ENCODE measurements around the gene ZNF791.
"Not testable (repeated sequence)": the region's sequence is repeated elsewhere in the genome, so short reads cannot be mapped to it uniquely, and the experiment has no call there.

Gene ZNF791

DNA sequence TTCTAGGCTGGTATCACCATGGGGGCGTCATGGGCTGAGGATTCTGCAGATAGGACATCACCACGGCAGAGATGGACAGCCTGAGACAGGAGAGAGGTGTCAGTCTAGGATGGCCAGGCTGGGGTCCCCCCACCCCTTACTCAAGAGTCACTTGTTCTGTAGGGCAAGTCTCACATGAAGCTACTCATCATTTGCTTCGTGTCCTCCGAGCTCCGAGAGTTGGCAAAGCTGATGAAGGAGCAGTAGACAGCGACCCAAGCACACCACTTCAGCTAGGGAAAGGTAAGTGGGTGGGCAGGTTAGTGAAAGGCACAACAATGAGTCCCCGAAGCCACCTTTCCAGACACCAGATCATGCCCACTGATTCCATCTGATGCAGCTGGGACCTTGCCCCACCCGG, 57.6 kb downstream of the ZNF791 start:
- DNase-seq = no peak

DNA sequence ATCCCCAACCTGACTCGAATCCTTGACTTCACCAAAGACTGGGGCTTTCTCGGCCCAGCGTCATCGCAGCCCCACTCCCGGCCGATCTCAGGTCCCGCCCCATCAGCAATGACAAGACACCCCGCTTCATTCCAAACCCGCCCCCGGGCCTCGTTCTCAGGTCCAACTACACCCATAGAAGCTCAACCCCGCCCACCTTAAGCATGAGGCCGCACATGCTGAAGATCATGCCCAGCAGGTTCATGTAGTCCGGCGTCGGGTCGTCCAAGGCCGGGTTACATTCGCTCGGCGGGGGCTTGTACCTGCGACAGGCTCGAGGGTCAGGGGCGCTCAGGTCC, 58.2 kb downstream of the ZNF791 start:
- DNase-seq = peak; percentile 89

DNA sequence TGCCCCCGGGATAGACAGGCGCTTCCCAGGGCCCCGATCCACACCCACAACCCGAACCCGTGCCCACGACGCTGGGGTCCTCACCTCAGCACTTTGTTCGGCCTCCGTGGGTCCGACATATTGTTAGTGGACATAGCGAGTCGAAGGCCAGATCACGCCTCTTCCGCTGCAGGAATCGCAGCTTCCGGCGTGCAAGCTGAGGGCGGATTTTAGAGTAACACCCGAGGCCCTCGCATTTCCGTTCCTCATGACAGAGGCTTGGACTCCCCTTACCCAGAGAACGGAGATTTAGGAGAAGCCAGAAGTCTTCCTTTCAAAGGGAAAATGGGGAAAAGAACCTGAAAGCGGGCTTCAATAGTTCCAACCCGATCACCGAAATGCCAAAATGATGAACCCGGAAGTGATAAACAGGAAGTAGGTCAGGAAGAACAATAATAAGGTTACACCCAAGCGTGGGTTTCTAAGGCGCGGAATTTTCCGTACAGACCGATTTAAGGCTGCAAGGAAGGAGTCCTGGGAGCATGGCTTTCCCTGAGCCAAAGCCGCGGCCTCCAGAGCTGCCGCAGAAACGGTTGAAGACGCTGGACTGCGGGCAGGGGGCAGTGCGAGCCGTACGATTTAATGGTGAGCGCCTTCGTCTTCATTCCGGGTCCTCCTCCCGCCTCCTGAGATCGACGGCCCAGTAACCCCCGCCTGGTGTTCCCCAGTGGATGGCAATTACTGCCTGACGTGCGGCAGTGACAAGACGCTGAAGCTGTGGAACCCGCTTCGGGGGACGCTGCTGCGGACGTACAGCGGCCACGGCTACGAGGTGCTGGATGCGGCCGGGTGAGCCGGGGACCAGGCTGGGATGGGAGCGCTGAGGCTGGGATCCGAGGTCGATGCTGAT, 58.8 kb downstream of the ZNF791 start:
- peak; percentile 92 for DNase-seq

DNA sequence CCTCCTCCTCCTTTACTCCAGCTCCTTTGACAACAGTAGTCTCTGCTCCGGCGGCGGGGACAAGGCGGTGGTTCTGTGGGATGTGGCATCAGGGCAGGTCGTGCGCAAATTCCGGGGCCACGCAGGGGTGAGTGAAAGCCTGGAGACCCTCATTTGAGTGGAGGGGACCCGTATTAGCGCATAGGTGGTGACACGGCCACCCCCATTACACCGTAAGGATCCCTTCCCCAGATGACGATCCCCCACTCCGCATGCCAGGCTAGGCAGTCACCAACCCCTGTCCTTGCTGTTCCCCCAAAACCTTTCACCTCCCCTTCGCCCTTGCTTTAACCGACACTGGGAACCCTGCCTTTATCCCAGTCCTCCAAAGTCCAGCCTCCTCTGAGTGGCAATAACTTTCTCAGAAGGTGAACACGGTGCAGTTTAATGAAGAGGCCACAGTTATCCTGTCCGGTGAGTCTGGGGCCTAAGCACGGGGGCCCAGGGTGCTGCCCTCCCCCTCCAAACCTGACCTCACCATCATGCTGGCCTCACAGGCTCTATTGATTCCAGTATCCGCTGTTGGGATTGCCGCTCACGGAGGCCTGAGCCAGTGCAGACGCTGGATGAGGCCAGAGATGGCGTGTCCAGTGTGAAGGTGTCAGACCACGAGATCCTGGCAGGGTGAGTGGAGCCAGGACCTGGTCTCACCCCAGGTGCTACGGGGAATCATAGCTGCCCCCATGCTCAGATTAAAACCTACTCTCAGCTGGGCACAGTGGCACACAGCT, 59.6 kb downstream of the ZNF791 start:
- DNase-seq = no peak

DNA sequence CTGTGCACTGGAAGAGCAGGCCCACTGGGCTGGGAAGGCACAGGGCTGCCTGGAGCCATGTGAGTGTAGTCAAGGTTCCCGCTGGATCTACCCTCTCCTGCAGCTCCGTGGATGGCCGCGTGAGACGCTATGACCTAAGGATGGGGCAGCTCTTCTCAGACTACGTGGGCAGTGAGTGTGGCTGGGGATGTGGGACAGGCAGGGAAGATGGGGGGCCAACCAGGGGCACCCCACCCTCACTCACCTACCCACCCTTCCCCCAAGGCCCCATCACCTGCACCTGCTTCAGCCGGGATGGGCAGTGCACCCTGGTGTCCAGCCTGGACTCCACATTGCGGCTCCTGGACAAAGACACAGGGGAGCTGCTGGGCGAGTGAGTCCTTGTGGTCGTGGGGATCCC, 62.0 kb downstream of the ZNF791 start:
- no peak for DNase-seq

DNA sequence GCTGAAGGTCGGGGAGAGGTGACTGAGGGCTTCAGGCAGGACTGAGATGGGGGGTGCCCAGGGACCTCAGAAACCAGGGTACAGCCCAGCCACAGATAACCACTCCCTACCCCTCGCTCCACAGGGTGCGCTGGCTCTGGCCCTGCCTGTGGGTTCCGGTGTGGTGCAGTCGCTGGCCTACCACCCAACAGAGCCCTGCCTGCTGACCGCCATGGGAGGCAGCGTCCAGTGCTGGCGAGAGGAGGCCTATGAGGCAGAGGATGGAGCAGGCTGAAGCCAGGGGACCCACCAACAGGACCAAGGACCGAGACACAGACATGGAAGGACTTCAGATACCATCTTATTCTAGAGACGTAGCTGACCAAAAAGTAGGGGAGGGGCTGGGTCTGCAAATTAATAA, 64.7 kb downstream of the ZNF791 start:
- DNase-seq = no peak

DNA sequence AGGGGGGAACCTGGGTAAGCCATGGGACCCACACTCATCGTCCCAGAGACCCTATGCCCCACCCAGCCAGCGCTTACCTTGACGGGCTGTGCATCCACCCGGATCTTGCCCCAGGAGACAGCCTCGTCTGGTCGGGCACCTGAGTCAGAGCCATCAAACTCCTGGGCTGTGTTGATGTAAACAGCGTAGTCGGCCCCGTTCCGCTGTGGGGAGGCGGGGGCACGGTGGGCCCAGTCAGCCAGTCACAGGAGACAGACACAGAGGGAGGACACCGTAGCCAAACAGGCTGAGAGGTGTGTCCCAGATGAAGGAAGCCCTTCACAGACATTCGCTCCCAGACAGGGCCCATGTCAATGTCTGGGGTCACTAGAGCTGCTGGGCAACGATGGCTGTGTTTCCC, 65.2 kb downstream of the ZNF791 start:
- DNase-seq = no peak

DNA sequence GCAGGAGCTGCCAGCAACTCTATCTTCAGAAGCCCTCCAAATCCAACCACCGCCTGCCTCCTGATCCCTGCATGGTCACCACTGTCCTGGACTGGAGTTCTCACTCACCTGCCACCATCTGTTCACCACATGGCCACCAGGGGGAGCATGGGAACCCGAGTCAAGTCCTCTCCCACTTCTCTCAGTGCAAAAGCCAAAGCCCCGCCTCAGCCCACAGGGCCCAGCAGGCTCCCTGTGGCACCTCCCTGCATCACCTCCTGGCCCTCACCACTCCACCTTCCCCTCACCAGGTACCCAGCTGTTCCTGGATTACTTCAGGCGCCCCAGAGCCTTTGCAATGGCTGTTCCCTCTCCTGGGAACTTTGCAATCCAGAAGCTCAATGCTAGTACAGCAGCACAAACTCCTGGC, 65.7 kb downstream of the ZNF791 start:
- peak; percentile 95 for DNase-seq

DNA sequence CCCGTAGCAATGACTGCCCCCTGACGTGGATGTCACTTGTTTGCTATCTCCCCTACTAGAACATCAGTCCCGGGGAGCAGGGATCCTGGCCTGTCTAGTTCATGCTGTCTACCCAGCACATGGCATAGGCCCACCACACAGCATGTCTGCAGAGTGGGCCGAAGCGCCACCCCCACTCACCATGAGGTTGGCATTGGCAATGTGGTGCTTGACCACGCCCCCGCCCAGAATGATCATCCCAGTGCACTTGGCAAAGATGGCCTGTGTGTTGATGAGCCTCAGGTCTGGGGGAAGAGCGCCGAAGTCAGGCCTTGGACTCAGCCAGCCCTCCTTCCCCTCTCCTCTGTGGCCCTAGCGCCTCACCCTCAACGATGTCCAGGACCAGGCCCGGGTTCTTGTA, 66.2 kb downstream of the ZNF791 start:
- DNase-seq = no peak

DNA sequence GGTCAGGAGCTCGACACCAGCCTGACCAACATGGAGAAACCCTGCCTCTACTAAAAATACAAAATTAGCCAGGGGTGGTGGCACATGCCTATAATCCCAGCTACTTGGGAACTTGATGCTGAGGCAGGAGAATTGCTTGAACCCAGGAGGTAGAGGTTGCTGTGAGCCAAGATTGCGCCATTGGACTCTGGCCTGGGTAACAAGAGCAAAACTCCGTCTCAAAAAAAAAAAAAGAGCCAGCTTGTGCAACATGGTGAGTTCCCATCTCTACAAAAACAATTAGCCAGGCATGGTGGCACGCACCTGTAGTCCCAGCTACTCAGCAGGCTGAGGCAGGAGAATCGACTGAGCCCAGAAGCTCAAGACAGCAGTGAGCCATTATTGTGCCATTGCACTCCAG, 67.3 kb downstream of the ZNF791 start:
- DNase-seq = not testable (repeated sequence)

DNA sequence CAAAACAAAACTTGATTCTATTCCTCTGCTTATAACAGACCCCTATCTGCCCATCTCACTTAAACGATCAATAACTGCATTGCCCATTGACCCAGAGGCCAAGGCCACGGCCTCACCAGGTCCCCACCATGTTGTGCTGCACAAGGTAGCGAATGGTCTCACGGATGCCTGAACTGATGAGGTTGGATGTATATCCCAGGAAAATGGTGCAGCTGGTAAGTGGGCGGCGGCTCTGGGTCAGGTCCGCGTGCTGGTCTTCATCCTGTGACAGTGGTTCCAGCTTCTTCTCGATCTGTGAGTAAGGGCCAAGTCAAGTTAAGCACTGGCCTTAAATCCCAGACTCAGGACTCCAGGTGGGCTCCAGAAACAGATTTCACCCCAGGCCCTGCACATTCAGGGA, 69.3 kb downstream of the ZNF791 start:
- no peak for DNase-seq

DNA sequence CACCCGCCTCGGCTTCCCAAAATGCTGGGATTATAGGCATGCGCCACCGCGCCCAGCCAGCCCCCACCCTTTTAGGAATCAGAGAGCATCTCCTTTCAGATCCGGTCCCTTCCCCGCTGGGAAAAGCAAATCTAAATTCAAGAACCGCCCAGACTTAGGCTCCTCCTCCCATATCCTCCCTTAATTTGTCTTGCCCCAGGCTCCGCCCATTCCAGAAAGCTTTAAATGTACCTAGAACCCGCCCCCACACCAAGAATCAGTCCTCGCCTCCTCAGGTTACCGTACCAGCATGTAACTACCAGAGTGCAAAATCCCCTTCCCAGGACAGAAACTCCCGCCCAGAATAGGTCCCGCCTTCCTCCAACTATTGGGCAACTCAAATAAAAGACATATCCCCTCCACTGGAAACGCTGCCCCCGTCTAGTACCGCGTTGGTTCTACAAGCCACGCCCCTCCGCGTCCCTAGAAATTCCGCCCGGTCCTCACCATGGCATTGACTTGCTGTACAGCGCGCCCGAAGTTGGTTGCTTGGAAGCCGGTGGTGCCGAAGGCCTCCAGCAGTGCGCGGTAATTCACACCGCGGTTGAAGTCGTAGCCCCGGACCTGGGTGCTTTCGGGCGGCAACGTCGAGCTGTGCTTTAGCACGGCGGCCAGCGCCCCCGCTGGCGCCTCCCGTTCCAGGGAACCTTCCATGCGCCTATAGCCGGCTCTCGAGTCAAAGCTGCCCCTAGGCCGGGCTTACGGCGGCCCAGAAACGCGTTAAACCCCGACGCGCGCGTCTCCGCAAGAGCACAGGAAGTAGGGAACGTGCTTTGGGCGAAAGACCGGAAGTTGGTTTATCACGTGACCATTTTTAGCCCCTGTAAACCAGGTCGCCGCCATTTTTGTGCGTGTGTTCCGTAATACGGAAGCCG, 70.6 kb downstream of the ZNF791 start, which contains the start of gene DHPS:
Gene DHPS, minus strand, starts transcription at position 807 of the 914 bp plus-strand sequence. Its CDS starts 114 bp downstream, at position 693.
- DNase-seq = peak; percentile 95

Data from activated effector memory CD4-positive, alpha-beta T cell treated with anti-CD3 and anti-CD28 coated beads, Interleukin-2, amount 50 U/mL, for 16 hours (primary cell).